ENCODE results near the gene HKDC1. TPM values are rescaled to one million over a fixed set of nuclear protein-coding genes. Genes with fewer than 3 reads are reported as not detected.

HKDC1 gene
- total and polyA plus RNA-seq, 2 donors (not counting 1 experiment from before 2014, with no cell fraction given) = 0.01 TPM; not detected in 1

GRCh38 chr10:69211104-69211503, 9.0 kb upstream of the HKDC1 start:
- H4K20me1 ChIP-seq (ENCODE audit: control insufficient read depth, insufficient read depth, low read length, poor library complexity, severe bottlenecking) = no peaks in the 10 kb centered on the region
- no peaks in the 10 kb centered on the region for H3K9me3 ChIP-seq (ENCODE audit: control extremely low read depth in 1 of 3, control insufficient read depth in 2 of 3, insufficient read depth in 1 of 3, low read length in 2 of 3)
- Mint-ChIP-seq H3K27me3 (peaks cover 7% of the 10 kb centered on the region), H3K27ac (no peak overlapping the region), H3K4me1 (peaks cover 9% of the 10 kb centered on the region), H3K9me3 (ENCODE audit: insufficient read depth) (no peaks in the 10 kb centered on the region), H3K4me3 (no peak overlapping the region)
- ATAC-seq (ENCODE audit: low read depth) (no peak), DNase-seq (no peak)
- H2AFZ ChIP-seq (ENCODE audit: insufficient read depth, low read depth, low read length, poor library complexity, severe bottlenecking) = no peak overlapping the region
- H3K9ac ChIP-seq (ENCODE audit: low read length) = no peak overlapping the region
- no CpG with 5 or more reads among the region's 2 CpGs for WGBS (ENCODE audit: insufficient coverage)
- intact Hi-C loops (cut with micrococcal nuclease) = no loop called here
- no peaks in the 10 kb centered on the region for H3K4me1 ChIP-seq (ENCODE audit: control insufficient read depth in 2 of 2, insufficient read depth in 2 of 2, low read length in 2 of 2)
- no peak overlapping the region for H3K4me3 ChIP-seq (ENCODE audit: control extremely low read depth in 1 of 5, extremely low read depth in 1 of 5, insufficient read depth in 1 of 5, low read depth in 2 of 5, low read length in 4 of 5)
- no peak overlapping the region for H3K27ac ChIP-seq (ENCODE audit: low read length in 2 of 2)
- no peaks in the 10 kb centered on the region for H3K79me2 ChIP-seq (ENCODE audit: control insufficient read depth, insufficient read depth, low read length)
- peaks cover 9 to 30% of the 10 kb centered on the region in 2 experiments for H3K36me3 ChIP-seq (replicated peaks in 1 of 2; ENCODE audit: control extremely low read depth in 1 of 2, control insufficient read depth in 1 of 2, extremely low read depth in 1 of 2, insufficient read depth in 2 of 2, low read length in 1 of 2)
- no peak for TF ChIP-seq CTCF (IDR thresholded peaks at IDR 0.05)
- no peak for TF ChIP-seq EZH2 (IDR thresholded peaks at IDR 0.05; ENCODE audit: borderline replicate concordance, insufficient read depth, low read depth, low read length, poor library complexity, severe bottlenecking)
- ChIA-PET POLR2A (no interaction called here), CTCF (no interaction called here)
- H3K27me3 ChIP-seq (replicated peaks in 1 of 4; ENCODE audit: control extremely low read depth in 1 of 4, control insufficient read depth in 3 of 4, insufficient read depth in 4 of 4, low read length in 3 of 4) = peaks cover 0 to 5% (median 0%) of the 10 kb centered on the region in 4 experiments
- H3K4me2 ChIP-seq (replicated peaks; ENCODE audit: low read depth, low read length, poor library complexity, severe bottlenecking) = no peak overlapping the region

GRCh38 chr10:69211524-69211923, 8.6 kb upstream of the HKDC1 start:
- no peaks in the 10 kb centered on the region for H4K20me1 ChIP-seq (ENCODE audit: control insufficient read depth, insufficient read depth, low read length, poor library complexity, severe bottlenecking)
- no peak overlapping the region for H3K27ac ChIP-seq (ENCODE audit: low read length in 2 of 2)
- peaks cover 9% of the 10 kb centered on the region for H3K4me1 Mint-ChIP-seq
- no peak overlapping the region for H2AFZ ChIP-seq (ENCODE audit: insufficient read depth, low read depth, low read length, poor library complexity, severe bottlenecking)
- DNase-seq (no peak), ATAC-seq (ENCODE audit: low read depth) (no peak)
- H3K27me3 Mint-ChIP-seq = peaks cover 8% of the 10 kb centered on the region
- H3K27me3 ChIP-seq (replicated peaks in 1 of 4; ENCODE audit: control extremely low read depth in 1 of 4, control insufficient read depth in 3 of 4, insufficient read depth in 4 of 4, low read length in 3 of 4) = peaks cover 0 to 5% (median 0%) of the 10 kb centered on the region in 4 experiments
- H3K79me2 ChIP-seq (ENCODE audit: control insufficient read depth, insufficient read depth, low read length) = no peaks in the 10 kb centered on the region
- H3K4me1 ChIP-seq (ENCODE audit: control insufficient read depth in 2 of 2, insufficient read depth in 2 of 2, low read length in 2 of 2) = no peaks in the 10 kb centered on the region
- H3K4me2 ChIP-seq (replicated peaks; ENCODE audit: low read depth, low read length, poor library complexity, severe bottlenecking) = no peak overlapping the region
- peaks cover 6 to 26% of the 10 kb centered on the region in 2 experiments for H3K36me3 ChIP-seq (replicated peaks in 1 of 2; ENCODE audit: control extremely low read depth in 1 of 2, control insufficient read depth in 1 of 2, extremely low read depth in 1 of 2, insufficient read depth in 2 of 2, low read length in 1 of 2)
- no peaks in the 10 kb centered on the region for H3K9me3 Mint-ChIP-seq (ENCODE audit: insufficient read depth)
- no peak overlapping the region for H3K27ac Mint-ChIP-seq
- no peak overlapping the region for H3K4me3 ChIP-seq (ENCODE audit: control extremely low read depth in 1 of 5, extremely low read depth in 1 of 5, insufficient read depth in 1 of 5, low read depth in 2 of 5, low read length in 4 of 5)
- ChIA-PET CTCF (no interaction called here), POLR2A (no interaction called here)
- 100% methylated on average over 3 of the region's 3 CpGs for WGBS (ENCODE audit: insufficient coverage)
- no peak overlapping the region for H3K9ac ChIP-seq (ENCODE audit: low read length)
- TF ChIP-seq CTCF (IDR thresholded peaks at IDR 0.05) = no peak
- no peak for TF ChIP-seq EZH2 (IDR thresholded peaks at IDR 0.05; ENCODE audit: borderline replicate concordance, insufficient read depth, low read depth, low read length, poor library complexity, severe bottlenecking)
- H3K4me3 Mint-ChIP-seq = no peak overlapping the region
- no peaks in the 10 kb centered on the region for H3K9me3 ChIP-seq (ENCODE audit: control extremely low read depth in 1 of 3, control insufficient read depth in 2 of 3, insufficient read depth in 1 of 3, low read length in 2 of 3)
- intact Hi-C loops (cut with micrococcal nuclease) = no loop called here
